NT2/D1 (cell line): ENCODE data around the gene RNF19B.

Source experiments
- DNase-seq: peaks from one replicate; pipeline ENCODE4 v3.0.0-alpha.2; 2011; ENCODE audit warnings: low read depth, low spot score
- H3K27me3 ChIP-seq: 2 replicates; pipeline ENCODE4 v1.6.0; 2011; ENCODE audit warnings: mild to moderate bottlenecking; ENCODE audit not compliant: insufficient read length, insufficient read depth
- H3K36me3 ChIP-seq: 2 replicates; pipeline ENCODE4 v1.6.1; 2011; ENCODE audit warnings: mild to moderate bottlenecking, low read length, mixed read lengths; ENCODE audit not compliant: insufficient read depth, insufficient read length
- H3K4me1 ChIP-seq: 2 replicates; pipeline ENCODE4 v1.5.1; 2011; ENCODE audit not compliant: insufficient read depth, insufficient read length
- H3K4me3 ChIP-seq: 2 replicates; pipeline ENCODE4 v1.5.1; 2011; ENCODE audit warnings: low read depth; ENCODE audit not compliant: insufficient read length
- H3K9ac ChIP-seq: 2 replicates; pipeline ENCODE4 v1.6.0; 2011; ENCODE audit warnings: low read depth; ENCODE audit not compliant: insufficient read length
- H3K9me3 ChIP-seq: 2 replicates; pipeline ENCODE4 v1.5.1; 2011; ENCODE audit warnings: mild to moderate bottlenecking, low read length; ENCODE audit not compliant: insufficient read depth
- SUZ12 ChIP-seq: IDR thresholded peaks from 2 replicates; pipeline ENCODE4 v1.6.1; 2011; ENCODE audit not compliant: insufficient read length, insufficient read depth; ENCODE audit errors: extremely low read depth
- YY1 ChIP-seq: IDR thresholded peaks from 2 replicates; pipeline ENCODE4 v1.6.1; 2011; ENCODE audit not compliant: insufficient read length, insufficient read depth
- ZNF274 ChIP-seq: IDR thresholded peaks from 2 replicates; pipeline ENCODE4 v1.6.1; 2011; ENCODE audit warnings: mild to moderate bottlenecking, low read depth, low read length

RNF19B gene

DNA sequence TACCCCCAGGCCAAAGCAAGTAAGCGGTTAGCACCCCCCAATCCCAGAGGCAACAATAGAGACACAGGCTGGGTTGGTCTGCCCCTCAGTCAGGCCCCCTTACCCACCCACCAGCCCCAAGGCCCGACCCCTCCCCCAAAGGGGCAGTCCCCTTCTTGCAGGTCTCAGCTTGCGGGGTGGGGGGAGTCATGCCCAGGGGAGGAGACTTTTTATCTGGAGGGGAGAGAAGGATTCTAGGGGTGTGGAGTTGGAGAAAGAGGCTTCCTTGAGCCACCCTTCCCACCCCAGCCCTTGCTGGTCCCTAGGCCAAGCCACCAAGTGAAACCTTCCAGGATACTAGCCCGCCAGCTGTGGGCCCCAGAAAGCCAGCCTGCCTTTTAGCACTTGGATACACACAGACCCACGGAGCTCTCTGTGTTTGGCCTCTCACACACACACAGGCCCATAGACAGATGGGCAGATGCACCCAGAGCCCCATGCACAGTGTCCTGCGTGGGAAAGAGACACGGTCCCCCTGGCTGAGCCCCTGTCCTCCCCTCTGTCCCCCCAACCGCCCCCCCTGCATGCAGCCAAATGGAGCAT is 70.5 kb downstream of the RNF19B start:
- peaks cover 21% of the 10 kb centered on the region for H3K36me3 ChIP-seq
- peaks cover 10% of the 10 kb centered on the region for H3K4me1 ChIP-seq
- peaks cover 12% of the 10 kb centered on the region for H3K27me3 ChIP-seq
- H3K9ac ChIP-seq, result peak overlapping the region; percentile 76
- TF ChIP-seq SUZ12 (no peak), YY1 (no peak)
- DNase-seq, result no peak
- H3K9me3 ChIP-seq, result peaks cover 10% of the 10 kb centered on the region; the same call in 1 of the 2 replicates
- H3K4me3 ChIP-seq, result peak overlapping the region; percentile 54

DNA sequence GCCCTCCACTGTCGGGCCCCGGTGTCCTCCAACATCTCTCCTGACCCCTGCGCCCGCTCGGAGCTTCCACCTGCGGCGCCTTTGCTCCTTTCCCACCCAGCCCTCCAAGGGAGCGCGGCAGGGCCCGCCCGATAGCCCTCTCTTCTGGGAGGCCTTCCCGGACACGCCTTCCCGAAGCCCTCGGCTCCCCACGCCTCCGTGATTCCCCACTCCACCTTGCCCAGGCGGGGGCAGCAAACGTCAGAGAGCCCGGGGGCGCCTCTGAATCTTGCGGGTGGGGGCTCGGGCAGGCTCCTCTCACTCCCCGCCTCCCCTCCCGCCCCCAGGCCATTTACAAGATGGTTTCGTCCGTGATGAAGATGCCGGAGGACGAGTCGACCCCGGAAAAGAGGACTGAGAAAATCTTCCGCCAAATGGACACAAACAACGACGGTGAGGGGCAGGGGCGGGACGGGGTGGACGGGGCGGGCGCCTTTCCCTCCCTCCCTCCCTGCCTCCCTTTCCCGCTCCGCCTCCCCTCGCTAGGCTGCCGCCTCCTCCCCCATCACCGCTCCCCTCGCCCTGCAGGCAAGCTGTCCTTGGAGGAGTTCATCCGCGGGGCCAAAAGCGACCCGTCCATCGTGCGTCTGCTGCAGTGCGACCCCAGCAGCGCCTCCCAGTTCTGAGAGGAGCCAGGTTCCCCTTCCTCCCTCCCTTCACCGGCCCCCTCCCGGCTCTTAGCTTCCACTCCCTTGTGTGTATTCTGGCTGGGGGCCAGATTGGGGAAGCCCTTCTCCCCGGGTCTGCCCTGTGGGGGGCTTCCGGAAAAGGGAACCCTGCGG is 71.2 kb downstream of the RNF19B start:
- TF ChIP-seq ZNF274 (no peak), YY1 (no peak), SUZ12 (no peak)
- H3K4me1 ChIP-seq, result peaks cover 10% of the 10 kb centered on the region
- H3K9me3 ChIP-seq, result peaks cover 10% of the 10 kb centered on the region; the same call in 1 of the 2 replicates
- H3K36me3 ChIP-seq, result peaks cover 21% of the 10 kb centered on the region
- peak overlapping the region; percentile 54 for H3K4me3 ChIP-seq
- H3K9ac ChIP-seq, result peak overlapping the region; percentile 76
- H3K27me3 ChIP-seq, result peaks cover 17% of the 10 kb centered on the region
- DNase-seq, result peak; percentile 55

DNA sequence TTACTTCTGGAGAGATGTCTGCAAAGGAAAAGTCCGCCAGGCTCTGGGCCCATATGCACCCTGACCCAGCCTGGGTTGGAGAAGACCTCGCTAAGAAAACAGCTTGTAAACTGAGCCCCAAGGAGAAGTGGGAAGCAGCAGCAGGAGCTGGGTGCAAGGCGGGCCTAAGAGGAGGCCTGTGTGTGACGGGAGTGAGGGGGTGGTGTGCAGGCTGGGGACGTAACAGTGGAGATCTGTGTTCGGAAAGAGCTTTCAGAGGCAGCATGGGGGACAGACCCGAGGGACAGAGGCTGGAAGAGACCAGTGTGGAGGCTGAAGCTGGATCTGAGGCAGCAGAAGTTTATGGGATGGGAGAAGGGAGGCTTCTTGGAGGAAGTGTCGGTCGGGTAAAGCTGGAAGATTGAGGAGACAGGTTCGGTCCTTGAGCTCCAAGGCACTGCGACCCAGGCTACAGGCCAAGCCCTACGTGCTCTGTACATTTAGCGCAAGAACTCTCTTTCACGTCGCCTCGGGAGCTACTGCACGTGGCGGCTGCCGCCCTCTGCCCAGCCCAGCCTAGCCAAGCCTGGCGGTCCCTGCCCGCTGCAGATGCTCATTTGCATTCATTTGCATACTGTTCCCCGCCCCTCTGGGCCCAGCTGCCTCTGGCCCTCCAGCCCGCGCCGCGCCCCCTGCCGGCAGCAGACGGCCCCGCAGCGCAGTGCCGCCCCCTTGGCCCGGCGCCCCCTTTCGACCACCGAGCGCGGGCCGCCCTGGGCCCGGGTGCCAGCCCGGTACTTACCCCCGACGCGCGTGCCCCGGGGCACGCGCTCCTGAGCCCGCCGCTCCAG is 72.0 kb downstream of the RNF19B start:
- DNase-seq, result peak; percentile 65
- TF ChIP-seq SUZ12, result no peak
- Histone ChIP-seq H3K9ac (peak overlapping the region; percentile 72), H3K36me3 (peaks cover 17% of the 10 kb centered on the region), H3K9me3 (peaks cover 10% of the 10 kb centered on the region; the same call in 1 of the 2 replicates), H3K4me3 (peak overlapping the region; percentile 54), H3K27me3 (peaks cover 24% of the 10 kb centered on the region), H3K4me1 (peaks cover 10% of the 10 kb centered on the region)

DNA sequence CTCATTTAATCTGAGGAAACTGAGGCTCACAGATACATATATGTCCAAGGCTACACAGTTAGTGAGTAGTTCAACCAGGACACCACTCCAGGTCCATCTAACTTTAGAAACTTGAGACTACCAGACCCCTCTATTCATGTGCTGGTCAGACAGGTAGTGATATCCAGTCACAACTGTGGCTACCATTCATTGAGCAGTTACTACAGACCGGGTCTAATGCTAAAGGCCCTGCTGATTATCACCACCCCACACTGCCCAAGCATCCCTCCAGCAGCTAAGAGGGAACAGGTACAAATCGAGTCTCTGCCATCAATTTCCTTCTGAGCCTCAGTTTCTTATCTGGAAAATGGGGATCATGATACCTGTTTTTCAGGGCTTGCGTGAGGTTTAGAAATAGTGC is 73.0 kb downstream of the RNF19B start:
- Histone ChIP-seq H3K9ac (no peak overlapping the region), H3K4me1 (peaks cover 10% of the 10 kb centered on the region), H3K27me3 (peaks cover 33% of the 10 kb centered on the region), H3K9me3 (peaks cover 10% of the 10 kb centered on the region; the same call in 1 of the 2 replicates), H3K36me3 (peaks cover 16% of the 10 kb centered on the region), H3K4me3 (no peak overlapping the region)
- no peak for DNase-seq
- no peak for TF ChIP-seq SUZ12
- TF ChIP-seq ZNF274, result no peak
- no peak for TF ChIP-seq YY1

DNA sequence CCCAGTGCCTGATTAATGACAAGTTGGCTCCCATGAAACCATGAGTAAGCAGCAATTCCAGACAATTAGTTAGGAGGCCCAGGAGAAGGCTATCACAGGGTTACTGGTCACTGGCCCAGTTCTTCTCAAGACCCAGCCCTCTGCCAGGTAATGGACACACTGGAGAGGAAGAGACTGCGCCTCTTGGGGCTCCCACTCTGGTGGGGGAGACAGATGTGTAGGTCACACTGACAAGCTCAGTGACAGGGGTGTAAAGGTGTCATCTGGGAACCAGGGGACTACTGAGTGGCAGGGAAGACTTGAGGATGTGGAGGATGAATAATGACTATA is 73.4 kb downstream of the RNF19B start:
- Histone ChIP-seq H3K9ac (no peak overlapping the region), H3K36me3 (peaks cover 12% of the 10 kb centered on the region), H3K4me3 (no peak overlapping the region), H3K27me3 (peaks cover 33% of the 10 kb centered on the region), H3K9me3 (peaks cover 10% of the 10 kb centered on the region; the same call in 1 of the 2 replicates), H3K4me1 (peaks cover 10% of the 10 kb centered on the region)
- no peak for TF ChIP-seq SUZ12
- no peak for TF ChIP-seq YY1
- no peak for TF ChIP-seq ZNF274
- no peak for DNase-seq

DNA sequence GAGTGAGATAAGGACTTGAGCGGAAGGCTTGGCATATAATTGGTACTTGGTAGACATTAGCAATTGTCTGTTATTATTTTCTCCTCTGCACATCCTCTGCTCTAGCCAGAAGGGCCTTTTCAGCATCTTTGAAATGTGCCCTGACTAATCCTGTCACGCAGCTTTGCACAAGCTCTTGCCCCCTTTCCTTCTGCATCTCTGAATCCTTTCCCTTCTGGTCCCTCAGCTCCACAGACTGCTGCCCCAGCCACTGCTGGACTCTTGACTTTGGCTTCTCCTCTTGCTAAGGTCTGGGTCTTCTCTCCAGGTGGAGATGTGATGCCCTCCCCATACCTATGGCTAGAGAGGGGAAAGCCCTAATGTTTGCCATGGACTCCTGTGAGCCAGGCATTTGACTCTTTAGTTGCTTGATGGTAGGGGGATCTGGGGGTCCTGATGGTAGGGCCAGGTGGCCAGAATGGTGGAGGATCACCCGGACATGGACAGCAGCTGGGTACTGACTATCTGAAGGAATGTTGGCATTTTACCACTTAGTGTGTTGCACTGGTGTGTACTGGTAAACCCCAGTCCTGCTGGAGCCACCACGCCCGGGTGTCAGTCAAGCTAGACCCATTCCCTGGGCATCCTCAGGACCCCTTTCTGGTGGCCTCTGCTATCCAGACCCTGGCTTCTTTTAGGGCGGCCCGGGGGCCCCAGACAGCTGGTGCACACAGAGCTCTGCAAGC is 73.9 kb downstream of the RNF19B start:
- Histone ChIP-seq H3K4me3 (no peak overlapping the region), H3K4me1 (peaks cover 13% of the 10 kb centered on the region), H3K27me3 (peaks cover 38% of the 10 kb centered on the region), H3K9ac (no peak overlapping the region), H3K36me3 (peaks cover 8% of the 10 kb centered on the region), H3K9me3 (peaks cover 10% of the 10 kb centered on the region; the same call in 1 of the 2 replicates)
- no peak for TF ChIP-seq SUZ12
- DNase-seq, result no peak

DNA sequence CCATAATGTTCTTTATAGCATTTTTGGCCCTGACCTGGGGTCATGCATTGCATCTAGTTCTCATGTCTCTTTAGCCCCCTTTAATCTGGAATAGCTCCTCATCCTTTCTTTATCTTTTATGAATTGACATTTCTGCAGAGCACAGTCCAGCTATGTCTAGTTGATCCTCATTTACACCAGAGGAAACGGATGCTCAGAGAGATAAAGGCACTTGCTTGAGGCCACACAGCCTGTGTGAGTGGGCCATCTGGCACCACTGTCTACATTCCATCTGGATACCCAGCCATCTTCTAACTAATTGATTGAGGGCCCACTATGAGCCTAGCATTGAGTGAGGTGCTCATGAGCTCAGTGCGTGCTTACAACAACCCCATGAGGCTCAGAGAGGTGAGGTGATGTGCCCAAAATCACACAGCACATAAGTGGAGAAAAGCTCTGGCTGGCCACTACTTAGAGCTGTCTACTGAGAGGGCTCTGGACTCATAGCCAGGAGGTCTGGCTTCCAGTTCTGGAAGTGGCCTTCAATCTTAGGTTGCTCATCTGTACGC is 74.8 kb downstream of the RNF19B start:
- H3K4me3 ChIP-seq, result no peak overlapping the region
- no peak for DNase-seq
- peaks cover 1% of the 10 kb centered on the region for H3K36me3 ChIP-seq
- peaks cover 13% of the 10 kb centered on the region for H3K4me1 ChIP-seq
- H3K9me3 ChIP-seq, result peaks cover 10% of the 10 kb centered on the region; the same call in 1 of the 2 replicates
- peaks cover 47% of the 10 kb centered on the region for H3K27me3 ChIP-seq
- H3K9ac ChIP-seq, result no peak overlapping the region
- TF ChIP-seq YY1 (no peak), SUZ12 (no peak), ZNF274 (no peak)
